Measurements from ENCODE around the gene ZFAND3. TPM values are rescaled to one million over a fixed set of nuclear protein-coding genes. Genes with fewer than 3 reads are reported as not detected.

Gene ZFAND3
- total and polyA plus RNA-seq, 2 of the 4 experiments (the other 2 are of a cell fraction) = 10.9 to 26.7 TPM

- H3K23ac ChIP-seq (ENCODE audit: low read depth, low read length) = no peak overlapping the region
- CTCF ChIA-PET = no interaction called here
- dilution Hi-C loops (cut with HindIII; ENCODE audit: low sequenced_read_pairs, unreplicated experiment) = no loop called here
Observed at GRCh38 chr6:37831457-37831856, 11.9 kb downstream of the ZFAND3 start.

More at GRCh38 chr6:37831457-37831856, 11.9 kb downstream of the ZFAND3 start:
- Histone ChIP-seq H3K9ac (ENCODE audit: low read depth, low read length) (no peak overlapping the region), H3K56ac (ENCODE audit: extremely low read depth, insufficient read depth, low read length) (no peak overlapping the region), H3K36me3 (ENCODE audit: control insufficient read depth, insufficient read depth, low read length) (peaks cover 7% of the 10 kb centered on the region), H2BK20ac (ENCODE audit: low read depth, low read length) (no peak overlapping the region), H3K18ac (ENCODE audit: low read depth, low read length) (no peak overlapping the region), H4K8ac (ENCODE audit: low read depth in 2 of 2, low read length in 2 of 2) (no peak overlapping the region), H3K4me1 (ENCODE audit: control insufficient read depth, insufficient read depth, low read length) (peaks cover 12% of the 10 kb centered on the region), H4K5ac (ENCODE audit: low read depth, low read length) (no peak overlapping the region), H4K91ac (ENCODE audit: insufficient read depth, low read depth, low read length) (no peak overlapping the region), H2AK9ac (replicated peaks; ENCODE audit: low read depth, low read length, poor library complexity) (no peak overlapping the region), H2BK15ac (ENCODE audit: low read depth, low read length) (no peak overlapping the region), H3K9me3 (ENCODE audit: control insufficient read depth, insufficient read depth, low read length) (no peaks in the 10 kb centered on the region), H3K4me3 (ENCODE audit: insufficient read depth, low read depth, low read length) (no peak overlapping the region), H2AFZ (replicated peaks; ENCODE audit: low read length, poor library complexity) (no peak overlapping the region), H4K20me1 (ENCODE audit: insufficient read depth, low read length) (peaks cover 99% of the 10 kb centered on the region), H3K27me3 (ENCODE audit: control insufficient read depth, insufficient read depth, low read length) (no peaks in the 10 kb centered on the region), H2BK120ac (ENCODE audit: low read depth, low read length) (no peak overlapping the region), H2BK5ac (ENCODE audit: low read depth, low read length, poor library complexity, severe bottlenecking) (no peak overlapping the region), H3K79me1 (ENCODE audit: low read depth in 1 of 2, low read length in 2 of 2) (peaks cover 28 to 84% of the 10 kb centered on the region in 2 experiments), H2AK5ac (ENCODE audit: low read depth, low read length) (no peak overlapping the region), H3K4me2 (ENCODE audit: low read depth, low read length) (no peak overlapping the region), H3K4ac (ENCODE audit: low read depth, low read length) (no peak overlapping the region), H3K27ac (ENCODE audit: insufficient read depth, low read length) (no peak overlapping the region), H3K14ac (replicated peaks; ENCODE audit: low read depth, low read length) (no peak overlapping the region), H3K9me1 (ENCODE audit: insufficient read depth, low read length) (peaks cover 26% of the 10 kb centered on the region)
- WGBS, 2 experiments (ENCODE audit: extremely low coverage in 2 of 2, insufficient read length in 1 of 2) = 95% methylated on average over 4 of the region's 4 CpGs; no CpG with 5 or more reads in 1 of the 2 experiments
- in situ Hi-C loops (cut with MboI; ENCODE audit: low sequenced_read_pairs) (no loop called here), intact Hi-C loops (cut with micrococcal nuclease) (no loop called here)
- TF ChIP-seq USF2 (IDR thresholded peaks at IDR 0.05; ENCODE audit: low read depth, low read length) (no peak), RCOR1 (IDR thresholded peaks at IDR 0.05; ENCODE audit: insufficient replicate concordance, low read length) (no peak), POLR2A (IDR thresholded peaks at IDR 0.05; ENCODE audit: low read depth, low read length) (no peak), CHD1 (IDR thresholded peaks at IDR 0.05; ENCODE audit: low read depth, low read length) (no peak), MAZ (IDR thresholded peaks at IDR 0.05; ENCODE audit: borderline replicate concordance, low read depth, low read length) (no peak), RFX5 (IDR thresholded peaks at IDR 0.05; ENCODE audit: low read depth, low read length) (no peak), CEBPB (IDR thresholded peaks at IDR 0.05; ENCODE audit: low read depth, low read length) (no peak), RAD21 (IDR thresholded peaks at IDR 0.05; ENCODE audit: low read length) (no peak), MXI1 (IDR thresholded peaks at IDR 0.05; ENCODE audit: borderline replicate concordance, low read depth, low read length) (no peak), CTCF (conservative IDR thresholded peaks at IDR 0.05; ENCODE audit: low read depth, low read length) (no peak), NFE2L2 (IDR thresholded peaks at IDR 0.05; ENCODE audit: low read depth, low read length) (no peak), MAFK (IDR thresholded peaks at IDR 0.05; ENCODE audit: low read depth, low read length) (no peak), SMC3 (IDR thresholded peaks at IDR 0.05; ENCODE audit: low read depth, low read length) (no peak), ELK1 (IDR thresholded peaks at IDR 0.05; ENCODE audit: borderline replicate concordance, low read depth, low read length) (no peak)
- ATAC-seq (ENCODE audit: low read depth) (no peak), DNase-seq (no peak)
- no TSS peak for BruUV-seq (replicated peaks)
- POLR2A ChIA-PET (ENCODE audit: unreplicated experiment) = interaction anchor here (0.6 kb wide), 1 partner anchor 53 kb away, joined by 6 read pairs; no protein-coding TSS in a partner anchor

Measured in IMR-90 (cell line).